ENCODE results near the gene ZNF423. TPM values are rescaled to one million over a fixed set of nuclear protein-coding genes. Genes with fewer than 3 reads are reported as not detected.

Gene ZNF423
- total RNA-seq, 1 experiment from 2014 or later = 11.1 TPM

- no peak for TF ChIP-seq EZH2 (IDR thresholded peaks at IDR 0.05; ENCODE audit: borderline replicate concordance, low read depth, low read length, poor library complexity, severe bottlenecking)
- no peak for TF ChIP-seq CTCF (conservative IDR thresholded peaks at IDR 0.05; ENCODE audit: low read depth, low read length)
These were observed 269.2 kb downstream of the ZNF423 start for GRCh38 chr16:49586466-49587450.

GRCh38 chr16:49585143-49585832, 270.6 kb downstream of the ZNF423 start:
- no peak overlapping the region for H3K27ac ChIP-seq (ENCODE audit: low read depth, low read length, poor library complexity, severe bottlenecking)
- intact Hi-C loops (cut with micrococcal nuclease; ENCODE audit: unreplicated experiment) = no loop called here
- CTCF ChIA-PET = no interaction called here

More at GRCh38 chr16:49586466-49587450, 269.2 kb downstream of the ZNF423 start:
- POLR2A ChIA-PET (ENCODE audit: low non-redundant PET) = no interaction called here
- Histone ChIP-seq H3K27ac (ENCODE audit: low read depth, low read length, poor library complexity, severe bottlenecking) (no peak overlapping the region), H3K4me1 (ENCODE audit: insufficient read depth, low read length, poor library complexity, severe bottlenecking) (no peaks in the 10 kb centered on the region), H3K9me3 (ENCODE audit: low read depth, low read length, poor library complexity, severe bottlenecking) (no peaks in the 10 kb centered on the region), H3K4me3 (ENCODE audit: low read depth, low read length, poor library complexity, severe bottlenecking) (no peak overlapping the region), H3K36me3 (ENCODE audit: insufficient read depth, low read length, poor library complexity, severe bottlenecking) (no peaks in the 10 kb centered on the region), H3K27me3 (replicated peaks; ENCODE audit: insufficient read depth, low read depth, low read length, poor library complexity) (no peaks in the 10 kb centered on the region)
- no peak for DNase-seq (ENCODE audit: low spot score)
- intact Hi-C loops (cut with micrococcal nuclease; ENCODE audit: unreplicated experiment) = no loop called here
- BruUV-seq (replicated peaks) = no TSS peak
- CTCF ChIA-PET = interaction anchor here (0.6 kb wide), 1 partner anchor 85 kb away, joined by 3 read pairs; no protein-coding TSS in a partner anchor

More at GRCh38 chr16:49585143-49585832, 270.6 kb downstream of the ZNF423 start:
- BruUV-seq (replicated peaks) = no TSS peak
- Histone ChIP-seq H3K4me3 (ENCODE audit: low read depth, low read length, poor library complexity, severe bottlenecking) (no peak overlapping the region), H3K4me1 (ENCODE audit: insufficient read depth, low read length, poor library complexity, severe bottlenecking) (no peaks in the 10 kb centered on the region), H3K9me3 (ENCODE audit: low read depth, low read length, poor library complexity, severe bottlenecking) (no peaks in the 10 kb centered on the region), H3K27me3 (replicated peaks; ENCODE audit: insufficient read depth, low read depth, low read length, poor library complexity) (no peaks in the 10 kb centered on the region), H3K36me3 (ENCODE audit: insufficient read depth, low read length, poor library complexity, severe bottlenecking) (no peaks in the 10 kb centered on the region)
- POLR2A ChIA-PET (ENCODE audit: low non-redundant PET) = no interaction called here
- TF ChIP-seq EZH2 (IDR thresholded peaks at IDR 0.05; ENCODE audit: borderline replicate concordance, low read depth, low read length, poor library complexity, severe bottlenecking) (no peak), CTCF (conservative IDR thresholded peaks at IDR 0.05; ENCODE audit: low read depth, low read length) (no peak)
- DNase-seq (ENCODE audit: low spot score) = no peak
